Hematopoietic multipotent progenitor cell treated with erythropoietin and hydrocortisone succinate and interleukin-3 and kit ligand, for 15 days (in vitro differentiated cells): ENCODE results near the gene C16orf95.
"Not testable (repeated sequence)": the region's sequence is repeated elsewhere in the genome, so short reads cannot be mapped to it uniquely, and the experiment has no call there.

ENCODE experiments used
- DNase-seq: peaks from one replicate; pipeline ENCODE4 v3.0.0-alpha.2; 2015; ENCODE audit warnings: low spot score

Gene C16orf95

GRCh38 chr16:87346517-87347060 lies 29.4 kb upstream of the C16orf95 start:
- no peak for DNase-seq

DNA sequence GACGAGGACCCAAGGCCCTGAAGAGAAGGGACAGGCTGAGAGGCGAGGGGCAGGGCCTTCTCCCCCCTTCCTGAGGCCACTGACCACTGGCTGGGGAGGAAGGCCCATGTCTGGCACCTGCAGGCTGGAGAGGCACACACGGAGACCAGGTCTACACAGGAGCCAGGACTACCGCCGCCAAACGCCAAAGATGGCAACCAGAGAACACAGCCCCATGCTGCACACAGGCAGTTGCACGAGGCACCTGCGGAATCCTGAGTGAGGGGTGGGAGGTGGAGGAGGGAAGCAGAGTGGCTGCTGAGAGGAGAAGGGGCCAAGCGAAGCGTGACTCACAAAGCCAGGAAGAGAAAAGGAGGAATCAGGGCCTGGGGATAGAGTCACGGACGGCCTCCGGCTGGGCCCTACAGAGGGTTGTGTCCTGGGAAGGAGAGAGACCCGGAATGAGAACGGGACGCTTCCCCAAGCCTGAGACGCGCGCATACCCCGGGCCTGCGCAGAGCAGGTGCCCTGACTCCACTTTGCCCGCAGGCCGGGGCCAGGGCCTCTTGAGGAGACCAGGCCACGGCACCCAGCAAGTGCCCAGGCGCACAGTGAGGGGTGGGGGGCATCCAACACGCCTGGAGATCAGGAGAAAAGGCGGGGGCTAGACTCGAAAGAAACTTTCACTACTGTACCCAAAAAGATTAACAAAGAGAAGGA lies 28.7 kb upstream of the C16orf95 start:
- DNase-seq = no peak

DNA sequence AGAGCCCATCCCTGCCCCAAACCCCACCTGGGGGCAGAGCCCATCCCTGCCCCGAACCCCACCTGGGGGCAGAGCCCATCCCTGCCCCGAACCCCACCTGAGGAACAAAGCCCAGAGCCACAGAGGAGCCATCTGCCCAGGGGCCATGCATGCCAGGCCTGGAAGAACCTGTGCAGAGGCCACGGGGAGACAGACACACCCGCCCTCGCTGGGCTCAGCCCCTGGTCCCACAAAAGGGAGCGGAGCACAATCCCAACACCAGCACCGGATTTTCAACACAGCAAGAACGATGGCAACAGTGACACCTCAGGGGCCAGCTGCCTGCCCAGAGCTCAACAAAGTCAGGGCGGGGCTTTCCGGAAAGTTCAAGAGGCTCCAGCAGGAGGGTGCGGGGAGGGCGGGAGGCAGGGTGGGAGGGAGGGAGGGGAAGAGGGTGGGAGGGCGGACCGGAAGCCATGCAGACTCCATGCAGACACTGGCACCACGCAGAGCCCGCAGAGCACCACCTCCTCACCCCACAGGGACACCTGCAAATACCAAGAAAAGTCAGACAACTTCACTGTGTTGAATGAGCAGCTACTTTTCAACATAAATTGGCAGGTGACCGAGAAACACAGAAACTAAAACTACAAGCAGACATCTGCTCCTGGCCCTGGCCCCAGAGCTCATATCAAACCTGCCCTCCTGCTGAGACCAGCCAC lies 27.9 kb upstream of the C16orf95 start:
- DNase-seq = no peak

DNA sequence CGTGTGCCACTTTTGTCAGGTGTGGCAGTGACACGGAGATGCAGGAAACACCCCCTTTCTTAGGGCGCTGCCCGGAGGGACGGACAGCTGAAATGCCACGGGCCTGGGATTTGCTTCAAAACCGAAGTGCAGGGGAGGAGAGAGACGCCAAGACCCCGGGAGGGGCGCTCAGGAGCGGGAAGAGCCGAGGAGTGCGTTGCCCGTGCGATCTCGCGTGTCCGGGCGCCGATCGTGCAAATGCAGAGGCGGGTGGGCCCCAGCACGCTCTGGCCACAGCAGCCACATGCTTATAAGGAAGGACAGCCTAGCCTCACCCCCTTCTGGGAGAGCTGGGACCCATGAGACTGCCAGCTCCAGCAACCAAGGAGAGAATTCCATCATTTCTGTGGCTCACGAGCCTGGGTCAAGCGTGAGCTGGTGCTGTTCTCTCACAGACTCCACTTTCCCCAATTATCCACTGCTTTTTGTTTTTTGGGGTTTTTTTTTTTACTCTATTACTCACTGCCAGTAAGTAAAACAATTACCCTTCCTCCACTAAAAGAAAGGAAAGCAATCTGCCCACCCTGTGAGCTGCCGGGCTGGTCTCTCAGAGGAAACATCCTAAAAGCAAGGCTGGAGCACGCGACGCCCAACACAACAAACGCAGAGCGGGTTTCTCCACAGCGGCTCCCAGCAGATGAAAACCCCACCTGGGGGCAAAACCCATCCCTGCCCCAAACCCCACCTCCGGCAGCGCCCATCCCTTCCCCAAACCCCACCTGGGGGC lies 27.2 kb upstream of the C16orf95 start:
- no peak for DNase-seq

DNA sequence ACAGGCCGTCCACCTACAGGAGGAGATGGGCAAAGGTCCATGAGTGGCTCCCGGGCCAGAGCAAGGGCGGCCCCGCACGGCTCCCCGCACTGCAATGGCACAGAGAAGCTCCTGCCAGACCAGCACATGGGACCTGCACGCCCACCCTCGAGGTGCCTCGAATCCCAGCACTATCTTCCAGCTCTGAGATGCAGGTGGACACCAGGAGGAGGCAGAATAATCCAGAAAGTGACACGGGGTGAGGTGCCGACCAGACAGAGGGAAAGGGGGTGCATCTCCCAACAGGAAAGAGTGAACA lies 26.5 kb upstream of the C16orf95 start:
- no peak for DNase-seq

- no peak for DNase-seq
These were observed 26.0 kb upstream of the C16orf95 start for GRCh38 chr16:87342978-87343752.

DNA sequence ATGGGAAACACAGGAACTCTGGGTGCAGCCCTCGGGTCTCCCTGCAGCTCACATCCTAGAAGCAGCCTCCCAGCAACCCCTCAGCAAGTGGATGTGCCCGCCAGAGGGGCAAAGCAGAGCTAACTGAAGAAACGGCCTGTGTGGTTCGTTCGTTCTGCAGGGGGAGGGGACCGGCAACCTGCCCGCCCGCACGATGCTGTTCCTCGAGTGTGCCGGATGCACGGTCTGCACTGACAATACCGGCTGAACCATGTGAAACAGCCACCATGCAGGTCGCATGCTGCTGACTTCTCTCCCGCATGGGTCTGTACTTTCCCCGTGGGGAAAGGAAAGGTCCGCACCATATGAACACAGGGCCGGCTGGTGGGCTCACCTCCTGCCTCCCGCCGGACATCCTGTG lies 25.3 kb upstream of the C16orf95 start:
- DNase-seq = no peak

DNA sequence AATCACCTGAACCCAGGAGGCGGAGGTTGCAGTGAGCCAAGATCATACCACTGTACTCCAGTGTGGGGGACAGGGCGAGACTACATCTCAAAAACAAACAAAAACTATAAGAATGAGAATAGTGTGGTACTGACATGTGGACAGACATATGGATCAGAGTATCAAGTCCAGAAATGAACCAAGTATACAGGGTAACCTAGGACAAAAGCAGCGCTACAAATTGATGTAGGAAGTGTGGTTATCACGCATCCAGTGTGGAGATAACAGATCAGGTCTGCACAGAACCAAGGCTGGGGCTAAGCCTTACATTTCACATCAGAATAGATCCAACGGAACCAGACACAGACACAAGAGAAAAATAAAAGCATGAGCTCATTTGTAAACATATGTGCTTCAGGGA lies 23.0 kb upstream of the C16orf95 start:
- no peak for DNase-seq

- not testable (repeated sequence) for DNase-seq
These were observed 22.5 kb upstream of the C16orf95 start for GRCh38 chr16:87339724-87340105.

DNA sequence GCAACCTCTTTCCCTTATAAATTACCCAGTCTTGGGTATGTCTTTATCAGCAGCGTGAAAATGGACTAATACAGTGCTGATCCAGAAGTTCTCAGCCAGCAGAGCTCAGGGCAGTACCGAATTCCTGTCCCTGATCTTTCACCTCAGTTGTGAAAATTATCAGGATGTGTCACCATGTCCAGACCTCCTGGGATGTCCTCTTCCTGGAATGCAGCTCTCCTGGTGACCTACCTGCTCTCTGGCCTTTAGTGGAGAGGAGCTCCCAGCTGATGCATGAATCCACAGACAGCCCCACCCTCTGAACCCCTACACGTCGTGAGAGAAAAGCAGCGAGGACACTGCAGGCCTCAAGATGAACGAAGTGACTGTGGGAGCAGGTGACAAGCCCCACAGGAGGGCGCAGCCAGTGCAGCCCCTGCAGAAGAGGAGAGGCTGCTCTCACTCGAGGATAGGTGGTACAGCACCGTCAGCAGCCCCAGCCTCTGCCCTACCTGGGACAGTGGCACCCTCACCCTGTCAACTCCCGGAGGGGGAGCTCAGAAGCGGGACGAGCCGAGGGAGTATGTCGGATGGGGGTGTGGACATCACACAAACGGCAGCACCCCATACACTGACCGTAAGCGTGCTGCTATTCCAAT lies 22.0 kb upstream of the C16orf95 start:
- DNase-seq = no peak

- no peak for DNase-seq
These were observed 21.1 kb upstream of the C16orf95 start for GRCh38 chr16:87338155-87338765.

- no peak for DNase-seq
These were observed 20.1 kb upstream of the C16orf95 start for GRCh38 chr16:87337262-87337771.

- DNase-seq = no peak
These were observed 19.4 kb upstream of the C16orf95 start for GRCh38 chr16:87336434-87337240.

- DNase-seq = no peak
These were observed 18.6 kb upstream of the C16orf95 start for GRCh38 chr16:87335625-87336433.

DNA sequence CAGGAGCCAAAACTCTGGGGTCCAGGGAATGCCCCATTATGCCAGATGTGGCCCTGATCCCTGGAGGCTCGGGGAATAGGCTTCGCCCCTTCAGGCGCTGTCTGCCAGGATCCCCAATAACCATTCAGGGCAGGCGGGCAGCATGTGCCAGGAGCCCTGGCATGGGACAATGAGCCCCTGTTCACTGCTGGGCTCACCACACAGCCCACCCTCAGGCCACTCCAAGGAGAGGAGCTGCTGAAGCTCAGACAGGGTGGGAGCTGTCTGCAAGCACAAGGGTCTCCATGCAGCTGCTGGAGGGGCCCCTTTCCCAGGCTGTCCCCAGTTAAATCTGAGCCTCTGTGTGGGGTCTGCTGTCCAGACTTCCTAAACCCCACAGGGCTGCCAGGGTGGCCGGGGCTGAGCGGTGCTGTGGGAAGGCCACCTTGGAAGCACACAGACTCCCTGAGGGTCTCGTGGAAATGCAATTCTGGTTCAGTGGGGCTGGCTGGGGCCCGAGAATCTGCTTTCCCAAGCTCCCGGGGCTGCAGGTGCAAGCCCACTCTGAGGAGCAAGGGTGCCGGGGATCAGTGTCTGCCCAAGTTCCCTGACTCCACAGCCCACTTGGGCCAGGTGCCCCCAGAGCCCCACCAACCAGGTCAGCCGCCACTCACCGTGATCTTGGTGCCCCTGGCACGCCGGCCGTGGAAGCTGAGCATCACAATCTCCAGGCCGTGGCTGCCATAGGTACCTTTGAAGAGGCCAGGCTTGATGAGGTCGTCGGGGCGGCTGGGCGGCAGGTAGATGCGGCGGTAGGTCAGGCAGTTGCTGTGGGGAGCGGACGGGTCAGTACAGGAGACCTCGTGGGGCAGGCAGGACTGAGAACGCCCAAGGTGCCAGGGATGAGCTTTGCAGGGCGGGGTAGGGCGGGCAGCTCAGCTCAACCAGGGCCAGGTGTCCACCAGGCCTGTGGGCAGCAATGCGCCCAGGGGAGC lies 17.7 kb upstream of the C16orf95 start:
- DNase-seq = no peak

DNA sequence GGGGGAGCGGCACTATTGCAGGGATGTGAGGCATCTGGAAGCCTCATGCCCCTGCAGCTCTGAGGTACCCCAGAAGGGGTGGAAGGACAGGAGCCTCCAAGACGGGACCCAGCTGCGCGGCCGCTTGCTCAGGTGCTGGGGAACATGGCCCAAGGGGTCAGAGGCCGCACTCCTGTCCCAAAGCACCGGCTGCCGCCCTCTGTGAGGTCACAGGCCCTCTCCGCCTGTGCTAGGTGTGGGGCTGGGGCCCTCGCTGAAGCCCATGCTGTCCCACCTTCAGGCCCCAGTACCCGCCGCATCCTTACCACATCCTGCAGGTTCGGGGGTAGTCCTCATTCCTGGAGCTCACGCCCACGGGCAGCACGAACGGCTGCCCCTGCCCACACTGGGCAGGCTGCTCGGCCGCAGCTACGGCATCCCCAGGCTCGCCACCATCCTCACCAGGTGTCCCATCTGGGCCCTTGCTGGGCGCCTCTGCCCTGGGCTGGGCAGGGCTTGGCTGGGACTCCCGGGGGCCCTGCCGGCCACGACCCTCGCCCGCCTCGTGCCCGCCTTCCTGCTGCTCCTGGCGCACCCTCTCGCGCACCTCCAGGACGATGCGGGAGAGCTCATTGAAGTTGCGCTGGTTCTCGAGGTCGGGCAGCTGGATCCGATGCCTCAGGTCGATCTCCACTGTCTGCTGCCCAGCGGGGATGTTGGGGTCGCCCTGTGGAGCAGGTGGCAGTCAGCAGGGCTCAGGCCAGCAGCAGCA lies 16.6 kb upstream of the C16orf95 start:
- no peak for DNase-seq

GRCh38 chr16:87333101-87333500 lies 15.9 kb upstream of the C16orf95 start:
- no peak for DNase-seq
